ENCODE measurements around the gene FOSL2. TPM values are rescaled to one million over a fixed set of nuclear protein-coding genes. Genes with fewer than 3 reads are reported as not detected.

The FOSL2 gene
- total RNA-seq, 1 experiment from 2014 or later, result 44.8 TPM

DNA sequence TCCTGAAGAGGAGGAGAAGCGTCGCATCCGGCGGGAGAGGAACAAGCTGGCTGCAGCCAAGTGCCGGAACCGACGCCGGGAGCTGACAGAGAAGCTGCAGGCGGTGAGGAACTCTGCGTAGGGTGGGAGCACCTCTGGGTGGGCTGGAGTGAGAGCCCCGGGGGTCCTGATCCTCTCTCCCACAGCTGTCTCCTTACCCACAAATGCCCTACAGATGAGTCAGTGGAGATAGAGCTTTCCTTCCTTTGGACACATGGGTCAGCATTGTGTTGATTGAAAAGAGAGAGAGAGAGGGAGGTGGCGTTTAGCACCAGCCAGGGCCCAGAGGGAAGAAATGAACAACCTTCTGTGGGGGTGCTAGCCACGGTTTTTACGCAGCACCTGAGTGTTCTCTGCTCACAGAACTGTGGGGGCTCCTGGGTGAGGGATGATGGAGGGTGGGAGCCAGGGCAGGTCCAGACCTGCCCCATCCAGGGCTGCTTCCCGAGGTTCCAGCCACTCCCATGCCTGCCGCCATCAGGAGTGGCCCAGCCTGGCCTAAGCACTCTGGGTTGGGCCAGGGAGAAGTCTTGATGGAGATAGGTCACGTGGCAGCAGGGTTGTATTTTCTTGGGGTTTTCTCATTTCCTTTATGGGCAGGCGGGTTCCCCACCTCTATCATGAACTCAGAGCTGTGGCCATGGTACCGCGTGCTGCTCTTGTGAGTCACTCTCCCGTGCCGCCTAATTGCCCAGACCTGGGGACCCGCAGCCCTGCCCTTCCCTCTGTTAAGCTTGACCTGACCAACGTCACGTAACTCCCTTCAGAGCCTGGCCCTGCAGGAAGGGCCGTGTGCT lies 16.3 kb downstream of the FOSL2 start (continued):
- no peak for TF ChIP-seq REST (IDR thresholded peaks at IDR 0.05; ENCODE audit: low read depth)
- TF ChIP-seq ELF1 (IDR thresholded peaks at IDR 0.05; ENCODE audit: borderline replicate concordance, low read depth), result no peak
- no peak for TF ChIP-seq POLR2A (IDR thresholded peaks at IDR 0.05; ENCODE audit: borderline replicate concordance, extremely low read depth, insufficient read depth, insufficient read length)
- TF ChIP-seq, protein P1, sequence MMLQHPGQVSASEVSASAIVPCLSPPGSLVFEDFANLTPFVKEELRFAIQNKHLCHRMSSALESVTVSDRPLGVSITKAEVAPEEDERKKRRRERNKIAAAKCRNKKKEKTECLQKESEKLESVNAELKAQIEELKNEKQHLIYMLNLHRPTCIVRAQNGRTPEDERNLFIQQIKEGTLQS (IDR thresholded peaks at IDR 0.05), result no peak

GRCh38 chr2:28411166-28411755 lies 18.6 kb downstream of the FOSL2 start:
- H2AFZ ChIP-seq (ENCODE audit: low read depth, low read length, poor library complexity, severe bottlenecking), result no peak overlapping the region
- ATAC-seq, result no peak
- CTCF ChIA-PET, result no interaction called here
- H3K27me3 ChIP-seq (ENCODE audit: insufficient read depth, low read length), result no peaks in the 10 kb centered on the region
- H3K4me1 ChIP-seq (ENCODE audit: control insufficient read depth in 1 of 2, insufficient read depth in 2 of 2, low read length in 2 of 2), result peaks cover 32 to 42% of the 10 kb centered on the region in 2 experiments
- POLR2A ChIA-PET, result no interaction called here
- no peak overlapping the region for H3K27ac ChIP-seq (ENCODE audit: low read depth, low read length)
- BruUV-seq (replicated peaks), result no TSS peak
- no peak overlapping the region for H3K4me2 ChIP-seq (ENCODE audit: low read length)
- no peaks in the 10 kb centered on the region for H4K20me1 ChIP-seq (ENCODE audit: insufficient read depth)
- no peak overlapping the region for H3K9ac ChIP-seq (ENCODE audit: low read length)
- RAD21 ChIA-PET (ENCODE audit: low non-redundant PET in 1 of 2, low total read pairs in 2 of 2, uncharacterized antibody in 2 of 2, unreplicated experiment in 2 of 2), result no interaction called here
- peaks cover 5 to 32% of the 10 kb centered on the region in 2 experiments; a peak in 3 of 4 replicates for H3K36me3 ChIP-seq (ENCODE audit: control insufficient read depth in 1 of 2, insufficient read depth in 2 of 2, low read length in 2 of 2)
- no peaks in the 10 kb centered on the region for H3K9me2 ChIP-seq (ENCODE audit: insufficient read depth)
- no peak overlapping the region for H3K4me3 ChIP-seq (replicated peaks in 1 of 2; ENCODE audit: low read depth in 1 of 2, low read length in 2 of 2)
- no peaks in the 10 kb centered on the region for H3K9me3 ChIP-seq (ENCODE audit: control insufficient read depth in 1 of 2, insufficient read depth in 1 of 2, low read depth in 1 of 2, low read length in 2 of 2)
- H3K79me2 ChIP-seq (ENCODE audit: insufficient read depth, low read length), result no peaks in the 10 kb centered on the region; the same call in 1 of the 2 replicates
- intact Hi-C loops (cut with micrococcal nuclease), result no loop called here
- DNase-seq (ENCODE audit: low read depth, low spot score), result no peak
- TF ChIP-seq ZNF274 (IDR thresholded peaks at IDR 0.05; ENCODE audit: low read depth, low read length), result no peak
- TF ChIP-seq, protein P1 (IDR thresholded peaks at IDR 0.05), result no peak
- TF ChIP-seq SP1 (IDR thresholded peaks at IDR 0.05; ENCODE audit: low read depth), result no peak
- no peak for TF ChIP-seq FOSL1 (IDR thresholded peaks at IDR 0.05; ENCODE audit: low read depth)
- TF ChIP-seq CEBPB (IDR thresholded peaks at IDR 0.05; ENCODE audit: low read depth), result no peak
- TF ChIP-seq POLR2A (IDR thresholded peaks at IDR 0.05; ENCODE audit: borderline replicate concordance, extremely low read depth, insufficient read depth, insufficient read length), result no peak
- no peak for TF ChIP-seq TCF7L2 (IDR thresholded peaks at IDR 0.05; ENCODE audit: borderline replicate concordance, extremely low read depth, insufficient read depth, insufficient read length)
- no peak for TF ChIP-seq ZFX (IDR thresholded peaks at IDR 0.05)
- TF ChIP-seq EZH2phosphoT487 (IDR thresholded peaks at IDR 0.05; ENCODE audit: borderline replicate concordance), result no peak
- no peak for TF ChIP-seq EZH2 (IDR thresholded peaks at IDR 0.05)
- TF ChIP-seq CTCF (IDR thresholded peaks at IDR 0.05 in 2 of 3, conservative IDR thresholded peaks at IDR 0.05 in 1 of 3; ENCODE audit: borderline replicate concordance in 1 of 3, insufficient read depth in 1 of 3, low read depth in 2 of 3, low read length in 2 of 3), result no peak
- TF ChIP-seq MAX (IDR thresholded peaks at IDR 0.05), result no peak

Data from HCT116 (cell line).